Common myeloid progenitor, CD34-positive (primary cell): ENCODE results near the gene EFNA5.

Experiments
- CTCF ChIA-PET: fragments of 350-600 bp; sonication (Branson Sonifier 250); formaldehyde crosslinking; loops from one replicate; lab custom pipeline; 2021; ENCODE audit warnings: antibody characterized with exemption; lab: Charles Lee
- POLR2A ChIA-PET: fragments of 350-600 bp; sonication (Branson Sonifier 250); formaldehyde crosslinking; loops from one replicate; lab custom pipeline; 2021; ENCODE audit warnings: antibody characterized with exemption; lab: Charles Lee
- DNase-seq, 3 donors: peaks; one replicate each; pipeline versions ENCODE4 v3.0.0 to v3.0.0-alpha.2; 2013
- H3K27ac ChIP-seq, 2 experiments: 1 replicate in 1 of 2; 2 replicates in 1 of 2; pipeline ENCODE4 v1.7.0; 2013; ENCODE audit warnings: inconsistent platforms in 2 of 2, low read length in 2 of 2, mild to moderate bottlenecking in 2 of 2, low read depth in 1 of 2, moderate library complexity in 1 of 2; ENCODE audit not compliant: severe bottlenecking in 2 of 2, insufficient read depth in 1 of 2, poor library complexity in 1 of 2
- H3K27me3 ChIP-seq, 5 experiments: replicated peaks in 2 of 5; 1 replicate in 3 of 5; 2 replicates in 2 of 5; pipeline versions ENCODE4 v1.6.1 to v1.7.0; 2013; ENCODE audit warnings: low read length in 4 of 5, mild to moderate bottlenecking in 2 of 5, moderate library complexity in 2 of 5, inconsistent platforms in 1 of 5; ENCODE audit not compliant: insufficient read depth in 5 of 5, control insufficient read depth in 4 of 5
- H3K36me3 ChIP-seq, 4 experiments: 1 replicate in 2 of 4; 2 replicates in 2 of 4; pipeline versions ENCODE4 v1.6.1 to v1.7.0; 2013; ENCODE audit warnings: low read length in 3 of 4, control low read depth in 1 of 4, mild to moderate bottlenecking in 1 of 4; ENCODE audit not compliant: control insufficient read depth in 4 of 4, insufficient read depth in 4 of 4
- H3K4me1 ChIP-seq, 4 experiments: 1 replicate in 3 of 4; 2 replicates in 1 of 4; pipeline versions ENCODE4 v1.6.1 to v1.7.1; 2013; ENCODE audit warnings: low read length in 3 of 4, mild to moderate bottlenecking in 3 of 4, control low read depth in 1 of 4, inconsistent platforms in 1 of 4, moderate library complexity in 1 of 4; ENCODE audit not compliant: control insufficient read depth in 4 of 4, insufficient read depth in 4 of 4; ENCODE audit errors: control extremely low read depth in 1 of 4
- H3K4me3 ChIP-seq, 7 experiments: 1 replicate in 4 of 7; 2 replicates in 3 of 7; pipeline versions ENCODE4 v1.5.1 to v1.7.0; 2013; ENCODE audit warnings: mild to moderate bottlenecking in 7 of 7, low read length in 6 of 7, moderate library complexity in 6 of 7, inconsistent platforms in 2 of 7, low read depth in 2 of 7, control low read depth in 1 of 7; ENCODE audit not compliant: insufficient read depth in 4 of 7, control insufficient read depth in 1 of 7; ENCODE audit errors: extremely low read depth in 1 of 7
- H3K9me3 ChIP-seq, 5 experiments: 1 replicate in 4 of 5; 2 replicates in 1 of 5; pipeline versions ENCODE4 v1.6.1 to v1.7.1; 2013; ENCODE audit warnings: low read length in 4 of 5, mild to moderate bottlenecking in 2 of 5, inconsistent platforms in 1 of 5, low read depth in 1 of 5, moderate library complexity in 1 of 5; ENCODE audit not compliant: control insufficient read depth in 4 of 5, insufficient read depth in 2 of 5; ENCODE audit errors: control extremely low read depth in 1 of 5
- WGBS: methylation state at CpG from one replicate; pipeline ENCODE4 v1.1.5; 2013; ENCODE audit not compliant: insufficient coverage; 5-methylcytosine and 5-hydroxymethylcytosine counted together

The EFNA5 gene

GRCh38 chr5:107419498-107419897 is 251.2 kb downstream of the EFNA5 start:
- peaks cover 0 to 2% (median 0%) of the 10 kb centered on the region in 5 experiments for H3K27me3 ChIP-seq
- no peaks in the 10 kb centered on the region for H3K36me3 ChIP-seq
- no peak overlapping the region for H3K4me3 ChIP-seq
- H3K4me1 ChIP-seq, result no peaks in the 10 kb centered on the region
- ChIA-PET POLR2A (no interaction called here), CTCF (no interaction called here)
- WGBS, result 100% methylated on average over 1 of the region's 3 CpGs
- no peak overlapping the region for H3K27ac ChIP-seq
- no peak for DNase-seq
- H3K9me3 ChIP-seq, result no peaks in the 10 kb centered on the region

- Histone ChIP-seq H3K36me3 (no peaks in the 10 kb centered on the region), H3K4me3 (no peak overlapping the region), H3K27ac (no peak overlapping the region), H3K27me3 (peaks cover 0 to 2% (median 0%) of the 10 kb centered on the region in 5 experiments), H3K9me3 (no peaks in the 10 kb centered on the region), H3K4me1 (no peaks in the 10 kb centered on the region)
- no peak for DNase-seq
- WGBS, result 100% methylated on average over 1 of the region's 2 CpGs
- CTCF ChIA-PET, result no interaction called here
- POLR2A ChIA-PET, result no interaction called here
Observed at GRCh38 chr5:107418902-107419301, 251.8 kb downstream of the EFNA5 start.

GRCh38 chr5:107418071-107418470 is 252.7 kb downstream of the EFNA5 start:
- Histone ChIP-seq H3K4me1 (no peaks in the 10 kb centered on the region), H3K9me3 (no peaks in the 10 kb centered on the region), H3K36me3 (no peaks in the 10 kb centered on the region), H3K4me3 (no peak overlapping the region), H3K27me3 (peaks cover 0 to 2% (median 0%) of the 10 kb centered on the region in 5 experiments), H3K27ac (no peak overlapping the region)
- ChIA-PET CTCF (no interaction called here), POLR2A (no interaction called here)
- WGBS, result 79% methylated on average over 2 of the region's 2 CpGs
- no peak for DNase-seq

GRCh38 chr5:107415762-107416161 is 255.0 kb downstream of the EFNA5 start:
- Histone ChIP-seq H3K9me3 (no peaks in the 10 kb centered on the region), H3K27me3 (no peaks in the 10 kb centered on the region), H3K4me3 (no peak overlapping the region), H3K4me1 (no peaks in the 10 kb centered on the region), H3K27ac (no peak overlapping the region), H3K36me3 (no peaks in the 10 kb centered on the region)
- 100% methylated on average over 1 of the region's 1 CpG for WGBS
- ChIA-PET POLR2A (no interaction called here), CTCF (no interaction called here)
- DNase-seq, result no peak

GRCh38 chr5:107414802-107415201 is 255.9 kb downstream of the EFNA5 start:
- ChIA-PET POLR2A (no interaction called here), CTCF (no interaction called here)
- Histone ChIP-seq H3K4me1 (no peaks in the 10 kb centered on the region), H3K36me3 (no peaks in the 10 kb centered on the region), H3K27ac (no peak overlapping the region), H3K4me3 (no peak overlapping the region), H3K9me3 (no peaks in the 10 kb centered on the region), H3K27me3 (no peaks in the 10 kb centered on the region)
- DNase-seq, result no peak
- WGBS, result no CpG with 5 or more reads among the region's 2 CpGs

GRCh38 chr5:107413754-107414153 is 257.0 kb downstream of the EFNA5 start:
- ChIA-PET CTCF (no interaction called here), POLR2A (interaction anchor here (0.7 kb wide), 1 partner anchor 107 kb away, joined by 3 read pairs; no protein-coding TSS in a partner anchor)
- no peaks in the 10 kb centered on the region for H3K9me3 ChIP-seq
- 88% methylated on average over 1 of the region's 1 CpG for WGBS
- H3K4me3 ChIP-seq, result no peak overlapping the region
- H3K4me1 ChIP-seq, result no peaks in the 10 kb centered on the region
- H3K27me3 ChIP-seq, result no peaks in the 10 kb centered on the region
- H3K36me3 ChIP-seq, result no peaks in the 10 kb centered on the region
- DNase-seq, result no peak
- no peak overlapping the region for H3K27ac ChIP-seq

- no peak for DNase-seq
- Histone ChIP-seq H3K9me3 (no peaks in the 10 kb centered on the region), H3K36me3 (no peaks in the 10 kb centered on the region), H3K4me3 (no peak overlapping the region), H3K4me1 (no peaks in the 10 kb centered on the region), H3K27ac (no peak overlapping the region), H3K27me3 (no peaks in the 10 kb centered on the region)
- POLR2A ChIA-PET, result no interaction called here
- CTCF ChIA-PET, result no interaction called here
- 100% methylated on average over 1 of the region's 2 CpGs for WGBS
Observed at GRCh38 chr5:107408564-107408963, 262.2 kb downstream of the EFNA5 start.
